HG03045 (cell line): Measurements from ENCODE around the gene SPAG16.

ENCODE experiments used
- ATAC-seq: cut with Tn5 transposase; IDR thresholded peaks from one replicate; pipeline ENCODE4 v1.9.1; 2021; ENCODE audit warnings: mild to moderate bottlenecking, moderate library complexity; ENCODE audit not compliant: unreplicated experiment

The SPAG16 gene

DNA sequence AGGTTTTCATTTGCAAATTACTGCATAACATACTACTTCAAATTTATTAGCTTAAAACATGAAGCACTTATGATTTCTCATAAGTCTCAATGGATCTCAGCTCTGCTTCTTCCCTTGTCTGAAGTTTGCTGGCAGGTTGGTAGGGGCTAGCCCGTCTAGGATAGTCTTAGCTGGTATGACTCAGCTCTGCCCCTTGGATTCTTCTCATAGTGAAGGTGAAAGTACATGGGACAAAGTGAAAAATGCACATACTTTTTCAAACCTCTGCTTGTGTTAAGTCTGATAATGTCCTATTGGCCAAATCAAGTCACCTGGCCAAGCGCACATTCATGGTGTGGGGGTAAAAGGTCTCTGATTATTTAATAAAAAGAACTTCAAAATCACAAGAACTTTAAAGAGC, 941.8 kb downstream of the SPAG16 start:
- ATAC-seq = no peak

DNA sequence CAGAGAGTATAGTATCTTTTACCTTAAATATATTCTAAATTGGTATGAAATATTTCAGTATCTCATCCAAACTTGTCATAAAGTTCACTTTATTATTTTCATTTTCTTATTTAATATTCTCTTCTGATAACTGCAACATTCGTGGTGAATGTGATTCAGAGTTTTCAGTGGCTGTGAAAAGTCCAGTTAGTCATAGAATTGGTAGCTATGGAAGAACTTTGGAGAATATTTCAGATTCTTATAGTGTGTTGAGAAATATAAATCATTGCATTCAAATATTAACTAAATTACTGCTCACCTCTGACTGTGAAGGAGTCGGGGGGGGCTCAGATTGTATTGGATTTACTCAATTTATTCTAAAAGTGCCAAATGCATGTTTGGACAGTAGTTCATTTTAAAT, 948.0 kb downstream of the SPAG16 start:
- no peak for ATAC-seq

DNA sequence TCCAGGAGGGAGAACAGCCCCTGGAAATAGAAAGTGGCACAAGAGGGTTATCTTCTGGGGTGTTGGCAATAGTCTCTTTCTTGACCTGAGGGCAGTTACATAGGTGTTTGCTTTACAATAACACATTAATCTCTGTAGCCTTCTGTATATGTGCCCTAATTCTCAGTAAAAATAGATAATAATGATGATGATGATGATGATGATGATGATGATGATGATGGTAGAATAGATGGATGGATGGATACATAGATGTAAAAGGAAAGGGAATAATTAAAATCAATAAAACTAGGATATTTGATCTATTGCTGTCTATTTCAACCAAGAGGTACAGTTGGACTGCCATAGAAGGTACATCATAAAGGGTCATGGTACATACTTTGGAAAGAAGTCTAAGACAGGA, 948.9 kb downstream of the SPAG16 start:
- no peak for ATAC-seq

DNA sequence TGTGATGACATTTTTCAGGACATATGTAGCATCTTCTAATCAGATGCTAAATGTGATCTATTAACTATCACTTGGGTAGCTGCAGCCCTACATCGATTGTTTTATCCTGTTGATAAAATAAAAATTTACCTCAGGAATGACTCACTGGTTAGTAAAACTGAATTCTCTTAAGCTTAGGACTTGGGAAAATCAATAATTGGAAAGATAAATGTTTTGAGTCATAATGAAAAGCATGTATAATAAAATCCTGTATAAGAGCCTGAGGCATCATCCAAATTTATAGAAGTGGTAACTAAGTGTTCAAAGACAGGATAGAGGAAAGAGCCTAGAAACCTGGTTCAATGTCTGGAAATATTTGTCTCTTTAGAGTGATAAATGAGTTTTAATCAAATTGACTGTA, 958.5 kb downstream of the SPAG16 start:
- ATAC-seq = no peak

DNA sequence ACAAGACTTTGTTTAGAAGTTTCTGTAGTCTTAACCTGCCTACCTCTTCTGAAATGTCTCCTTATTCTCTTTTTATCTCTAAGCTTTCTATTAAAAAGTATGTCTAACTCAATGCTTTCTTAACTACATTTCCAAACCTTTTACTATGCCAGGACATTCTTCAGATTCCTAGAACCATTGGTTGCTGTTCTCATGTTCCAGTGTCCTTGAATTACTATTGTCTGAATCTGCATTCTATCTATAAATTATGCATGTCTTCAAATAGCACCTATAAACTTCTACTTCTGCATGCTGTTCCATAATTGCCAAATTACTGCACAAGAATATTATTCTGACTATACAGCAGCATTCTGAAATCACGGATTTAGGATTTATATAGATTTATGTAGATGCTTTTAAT, 960.6 kb downstream of the SPAG16 start:
- ATAC-seq = no peak

DNA sequence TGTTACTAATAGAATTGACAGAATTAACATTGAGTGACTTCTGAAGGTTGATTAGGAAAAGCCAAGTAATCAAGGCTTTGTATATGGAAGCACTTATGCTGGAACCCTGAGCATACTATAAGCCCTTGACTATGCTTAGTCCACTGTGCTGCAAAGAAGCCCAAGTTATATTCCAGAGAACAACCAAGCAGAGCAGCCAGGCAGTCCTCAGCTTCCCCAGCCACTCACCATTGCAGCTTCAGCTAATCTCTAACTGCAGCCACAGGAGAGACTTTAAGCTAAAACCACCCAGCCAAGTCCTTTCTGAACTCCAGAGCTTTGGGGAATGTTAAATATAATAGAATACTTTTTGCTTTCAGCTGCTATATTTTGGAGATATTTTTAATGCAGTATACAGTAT, 962.2 kb downstream of the SPAG16 start:
- ATAC-seq = no peak

DNA sequence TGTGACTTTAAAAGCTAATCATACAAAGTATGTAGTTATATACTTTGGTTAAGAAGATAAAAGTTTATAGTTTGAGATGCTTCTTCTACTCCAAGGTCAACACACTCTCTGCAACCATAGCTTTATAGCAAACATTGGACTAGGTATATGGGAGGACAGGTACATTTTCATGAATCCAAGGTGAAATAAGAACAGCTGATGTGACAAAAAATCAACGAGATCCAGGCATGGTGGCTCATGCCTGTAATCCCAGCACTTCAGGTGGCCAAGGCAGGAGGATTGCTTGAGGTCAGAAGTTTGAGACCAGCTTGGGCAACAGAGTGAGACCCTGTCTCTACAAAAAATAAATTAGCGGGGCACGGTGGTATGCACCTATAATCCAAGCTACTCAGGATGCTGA, 963.3 kb downstream of the SPAG16 start:
- no peak for ATAC-seq

DNA sequence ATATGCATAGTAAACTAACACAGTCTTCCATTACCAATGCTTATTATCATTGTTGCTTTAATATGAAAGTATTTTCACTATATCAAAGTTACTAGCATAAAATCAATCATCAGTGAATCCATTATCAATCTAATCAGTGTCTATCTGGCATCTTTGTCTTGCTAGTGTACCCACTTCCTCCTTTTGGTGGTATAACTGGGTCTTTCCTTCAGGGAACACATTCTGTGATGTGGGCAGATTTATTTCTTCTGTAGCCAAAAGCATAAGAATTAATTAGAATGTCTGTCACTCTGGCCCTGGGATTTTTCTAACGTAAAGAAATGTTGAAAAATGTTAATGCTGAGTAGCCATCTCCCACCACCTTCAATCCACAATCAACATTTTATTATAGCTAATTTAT, 970.8 kb downstream of the SPAG16 start:
- ATAC-seq = no peak

DNA sequence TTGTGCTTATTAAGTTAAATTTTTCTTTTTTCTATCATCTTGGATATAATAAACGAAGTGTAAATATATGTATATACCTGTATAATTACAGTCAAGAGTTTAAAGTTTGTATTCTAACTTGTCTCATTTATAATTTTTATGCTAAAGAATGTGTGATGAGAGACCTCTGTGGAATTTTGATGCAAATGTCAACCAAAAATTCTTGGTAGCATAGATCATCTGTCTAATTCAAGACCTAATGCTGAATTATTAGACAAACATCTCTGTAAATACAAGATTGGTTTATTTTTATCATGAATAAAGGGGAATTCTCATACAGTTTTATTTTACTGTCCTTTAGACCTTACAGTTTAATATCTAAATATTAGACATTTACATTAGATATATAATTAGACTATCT, 977.4 kb downstream of the SPAG16 start:
- no peak for ATAC-seq

DNA sequence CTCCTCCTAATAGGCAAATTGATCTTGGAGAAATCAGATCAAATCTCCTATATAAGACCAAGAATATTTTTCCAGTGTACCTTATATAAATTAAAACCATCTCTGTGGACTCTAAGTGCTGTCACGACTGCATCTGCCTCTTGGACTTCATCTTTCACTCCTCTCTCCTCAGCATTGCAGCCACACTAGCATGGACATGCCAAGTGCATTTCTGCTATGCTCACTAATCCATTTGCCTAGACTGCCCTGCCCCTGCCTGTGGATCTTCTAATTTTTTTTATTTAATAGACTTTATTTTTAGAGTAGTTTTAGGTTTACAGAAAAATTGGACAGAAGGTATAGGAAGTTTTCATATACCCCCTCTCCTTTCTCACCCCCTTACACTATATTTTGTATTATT, 979.9 kb downstream of the SPAG16 start:
- ATAC-seq = no peak

DNA sequence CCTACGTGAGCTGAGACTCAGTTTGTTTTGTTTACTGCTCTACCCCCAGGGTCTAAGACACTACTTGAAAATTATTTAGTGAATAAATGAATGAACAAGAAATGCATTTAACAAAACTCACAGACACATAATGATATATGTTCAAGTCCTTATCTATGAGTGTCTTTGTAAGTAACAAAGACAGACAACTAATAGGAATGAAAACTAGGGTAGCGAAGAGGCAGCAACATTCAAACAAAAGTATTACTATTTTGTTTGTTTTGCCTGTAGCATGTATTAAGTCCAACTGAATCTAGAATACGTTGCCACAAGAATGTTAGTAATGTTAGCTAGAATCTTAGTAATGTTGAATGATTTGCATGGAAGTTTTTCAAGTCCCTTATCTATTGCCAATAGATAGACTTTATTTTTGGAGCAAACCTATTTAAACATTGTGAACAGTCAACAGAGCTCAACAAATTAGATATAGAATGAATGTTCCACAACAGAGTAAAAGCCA, 981.8 kb downstream of the SPAG16 start:
- ATAC-seq = no peak

DNA sequence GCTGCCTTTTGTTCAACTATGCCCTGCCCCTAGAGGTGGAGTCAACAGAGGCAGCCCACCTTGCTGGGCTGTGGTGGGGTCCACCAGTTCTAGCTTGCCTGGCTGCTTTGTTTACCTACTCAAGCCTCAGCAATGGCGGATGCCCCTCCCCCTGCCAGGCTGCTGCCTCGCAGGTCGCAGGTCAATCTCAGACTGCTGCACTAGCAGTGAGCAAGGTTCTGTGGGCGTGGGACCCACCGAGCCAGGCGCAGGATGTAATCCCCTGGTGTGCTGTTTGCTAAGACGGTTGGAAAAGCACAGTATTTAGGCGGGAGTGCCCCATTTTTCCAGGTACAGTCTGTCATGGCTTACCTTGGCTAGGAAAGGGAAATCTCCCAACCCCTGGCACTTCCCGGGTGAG, 993.6 kb downstream of the SPAG16 start:
- ATAC-seq = no peak

DNA sequence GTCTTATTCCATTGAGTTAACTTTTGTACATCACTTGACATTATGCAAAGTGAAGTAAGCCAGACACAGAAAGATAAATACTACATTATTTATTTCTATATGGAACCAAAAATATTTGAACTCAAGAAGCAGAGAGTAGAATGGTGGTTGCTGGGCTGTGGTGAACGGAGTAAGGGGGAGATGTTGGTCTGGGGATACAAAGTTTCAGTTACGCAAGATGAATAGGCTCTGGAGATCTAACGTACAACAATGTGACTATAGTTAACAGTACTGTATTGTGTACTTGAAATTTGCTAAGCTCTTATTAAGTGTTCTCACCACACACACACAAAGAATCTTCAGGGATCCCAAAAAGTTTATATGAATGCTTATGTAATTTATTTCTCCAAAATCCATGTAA, 1001.7 kb downstream of the SPAG16 start:
- no peak for ATAC-seq

DNA sequence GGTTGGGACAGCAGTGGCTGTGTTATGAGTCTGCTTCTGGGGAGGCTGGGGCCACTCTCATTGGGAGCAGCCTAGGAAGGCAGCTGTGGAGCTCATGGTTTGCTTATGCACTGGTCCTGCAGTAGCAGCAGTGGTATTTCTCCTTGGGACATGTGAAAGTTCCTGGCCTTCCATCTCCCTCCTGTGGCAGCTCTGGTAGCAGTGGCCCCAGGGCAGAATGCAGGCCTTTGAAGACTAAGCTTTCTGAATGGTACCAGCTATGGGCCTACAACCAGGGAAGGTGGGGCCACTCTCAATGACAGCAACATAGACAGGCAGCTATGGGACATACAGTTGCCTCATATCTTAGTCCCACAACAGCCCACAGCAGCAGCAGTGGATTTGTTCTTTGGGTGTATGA, 1009.3 kb downstream of the SPAG16 start:
- no peak for ATAC-seq

DNA sequence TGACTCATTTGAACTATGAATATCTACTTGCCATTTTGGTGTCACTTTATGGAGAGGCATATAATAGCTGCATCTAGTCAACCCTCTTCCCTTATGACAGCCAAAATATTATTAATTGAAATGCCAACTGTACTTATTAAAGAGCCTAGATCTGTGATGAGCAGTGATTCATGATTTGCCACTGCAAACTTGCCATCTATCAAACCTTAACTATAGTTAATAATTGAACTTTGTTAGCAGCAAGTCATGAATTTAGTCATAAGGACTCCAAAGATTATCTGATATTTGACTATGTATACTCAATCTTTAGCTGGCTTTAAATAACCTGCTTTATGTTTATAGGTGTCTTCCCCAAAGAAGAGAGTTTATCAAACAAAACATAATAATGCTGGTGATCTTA, 1010.2 kb downstream of the SPAG16 start:
- ATAC-seq = no peak

DNA sequence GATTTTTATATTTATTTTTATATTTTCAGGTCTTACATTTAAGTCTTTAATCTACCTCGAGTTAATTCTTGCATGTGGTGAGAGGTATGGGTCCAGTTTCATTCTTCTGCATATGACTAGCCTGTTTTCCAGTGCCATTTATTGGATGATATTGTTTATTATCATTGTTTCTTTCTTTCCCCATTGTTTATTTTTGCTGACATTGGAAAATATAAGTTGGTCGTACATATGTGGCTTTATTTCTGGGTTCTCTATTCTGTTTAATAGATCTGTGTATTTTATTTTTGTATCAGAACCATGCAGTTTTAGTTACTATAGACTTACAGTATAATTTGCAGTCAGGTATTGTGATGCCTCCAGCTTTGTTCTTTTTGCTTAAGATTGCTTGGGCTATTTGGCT, 1013.2 kb downstream of the SPAG16 start:
- ATAC-seq = no peak

DNA sequence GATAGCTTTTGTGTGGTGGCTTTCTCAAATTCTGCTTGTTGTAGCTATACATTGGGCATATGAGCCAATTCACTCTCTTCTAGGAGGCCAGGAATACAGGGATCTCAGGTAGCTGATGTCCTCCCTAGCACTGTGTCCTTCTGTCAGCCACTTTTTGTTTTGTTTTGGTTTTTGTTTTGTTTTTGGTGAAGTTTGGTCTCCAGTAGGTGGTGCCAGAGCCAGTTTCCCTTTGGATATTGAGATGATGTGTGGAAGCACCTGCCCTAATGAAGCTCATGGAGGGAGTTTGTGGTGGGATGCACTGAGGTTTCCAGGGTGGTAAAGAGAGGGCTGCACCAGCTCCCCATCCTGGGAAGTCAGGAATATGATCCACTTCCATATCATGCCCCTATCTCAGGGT, 1026.1 kb downstream of the SPAG16 start:
- no peak for ATAC-seq

DNA sequence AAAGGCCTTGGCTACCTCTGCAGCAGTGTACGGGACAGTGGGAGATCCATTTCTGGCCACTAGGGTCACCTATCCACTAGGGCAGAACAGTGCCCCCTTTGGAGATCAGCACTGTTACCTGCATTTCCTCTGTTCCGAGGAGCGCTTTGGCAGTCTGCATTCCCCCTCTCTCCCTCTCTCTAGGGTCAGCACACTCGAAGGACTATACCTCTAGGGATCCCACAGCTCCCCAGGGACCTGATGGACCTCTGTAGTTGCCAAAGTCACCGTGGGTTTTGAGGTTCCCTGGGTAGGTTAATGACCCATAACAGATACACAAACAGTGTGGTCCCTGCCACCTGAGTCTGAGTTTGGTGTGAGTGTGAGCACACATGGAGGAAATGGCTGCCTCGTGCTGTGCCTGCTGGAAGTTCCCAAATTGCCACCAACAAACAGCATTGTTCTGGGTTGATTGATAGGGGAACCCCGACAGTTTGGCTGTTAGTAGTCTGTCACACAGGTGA, 1026.8 kb downstream of the SPAG16 start:
- ATAC-seq = no peak

DNA sequence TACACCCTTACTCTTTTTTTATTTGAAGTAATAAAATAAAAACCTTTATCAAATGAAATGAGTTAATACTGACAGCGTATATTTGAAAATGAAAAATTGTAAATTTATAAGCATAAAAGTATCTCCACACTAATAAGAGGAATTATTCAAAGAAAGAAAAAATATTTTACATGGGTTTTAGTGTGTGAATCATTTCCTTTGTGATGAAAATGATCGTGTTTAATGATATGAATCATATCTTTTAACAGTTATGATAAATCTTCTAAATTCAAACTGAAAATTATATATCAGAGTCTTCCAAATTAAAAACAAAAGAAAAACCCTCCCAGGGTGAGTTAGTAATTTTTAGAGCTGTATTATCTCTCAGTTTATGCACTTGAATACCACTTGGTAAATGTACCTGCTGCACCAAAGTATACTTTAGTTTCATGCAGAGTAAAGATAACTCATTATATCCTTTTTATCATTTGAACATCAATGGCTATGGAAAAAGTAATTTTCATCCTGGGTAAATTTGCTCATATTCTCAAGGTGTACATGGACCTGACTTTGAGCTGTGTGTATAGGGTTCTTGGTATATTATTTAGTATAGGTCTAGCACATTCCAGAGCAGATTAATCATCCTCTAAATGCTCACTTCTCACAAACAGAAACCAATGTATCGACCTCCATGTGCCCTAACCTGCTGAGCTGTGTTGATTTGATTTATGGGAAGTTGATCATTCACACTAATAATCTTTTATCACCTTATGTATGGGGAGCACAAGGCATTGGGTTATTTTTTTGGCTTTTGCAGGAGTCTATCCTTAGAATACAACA, 1027.9 kb downstream of the SPAG16 start:
- ATAC-seq = no peak

DNA sequence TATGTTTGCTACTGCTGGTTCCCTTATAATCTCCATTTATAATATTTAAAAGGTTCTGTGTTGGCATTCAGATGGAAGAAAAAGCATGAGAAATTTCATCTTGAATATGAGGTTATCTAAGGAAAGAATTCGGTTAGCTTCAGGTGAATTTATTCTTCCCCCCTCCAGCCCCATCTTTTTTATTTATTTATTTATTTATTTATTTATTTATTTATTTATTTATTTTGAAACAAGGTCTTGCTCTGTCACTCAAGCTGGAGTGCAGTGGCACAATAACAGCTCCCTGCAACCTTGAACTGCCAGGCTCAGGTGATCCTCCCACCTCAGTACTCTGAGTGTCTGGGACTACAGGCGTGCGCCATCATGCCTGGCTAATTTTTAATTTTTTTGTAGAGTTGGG, 1031.1 kb downstream of the SPAG16 start:
- ATAC-seq = no peak

DNA sequence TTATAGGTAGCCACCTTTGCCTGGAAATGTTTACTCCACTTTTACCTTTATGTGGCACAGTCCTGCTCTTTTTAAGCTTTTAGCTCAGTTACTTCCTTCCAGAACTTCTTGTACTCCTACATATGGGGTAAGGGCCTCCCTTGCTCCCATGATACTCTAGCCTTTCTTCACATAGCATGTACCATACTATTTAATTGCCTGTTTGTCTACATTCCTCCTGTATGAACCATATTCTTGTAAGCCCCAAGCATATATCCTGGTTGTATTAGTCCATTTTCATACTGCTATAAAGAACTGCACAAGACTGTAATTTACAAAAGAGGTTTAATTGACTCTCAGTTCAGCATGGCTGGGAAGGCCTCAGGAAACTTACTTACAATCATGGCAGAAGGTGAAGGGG, 1035.9 kb downstream of the SPAG16 start:
- ATAC-seq = no peak

DNA sequence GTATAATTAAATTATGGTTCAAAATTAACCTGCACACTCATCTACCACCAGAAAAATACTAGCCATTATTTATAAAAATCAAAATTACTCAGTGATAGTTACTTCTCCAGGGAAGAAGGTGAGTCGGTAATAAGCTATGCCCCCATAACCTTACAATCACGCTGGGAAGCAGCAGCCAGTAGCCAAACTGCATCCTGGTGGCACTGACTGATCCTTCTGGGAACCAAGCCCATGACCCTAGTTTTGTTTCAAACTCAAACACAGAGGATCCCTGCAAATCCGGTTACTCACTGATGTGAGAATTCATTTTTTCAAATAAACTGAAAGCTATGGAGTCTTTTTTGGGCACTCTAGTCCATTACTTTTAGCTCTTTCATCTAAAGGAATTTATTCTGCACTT, 1038.4 kb downstream of the SPAG16 start:
- no peak for ATAC-seq

DNA sequence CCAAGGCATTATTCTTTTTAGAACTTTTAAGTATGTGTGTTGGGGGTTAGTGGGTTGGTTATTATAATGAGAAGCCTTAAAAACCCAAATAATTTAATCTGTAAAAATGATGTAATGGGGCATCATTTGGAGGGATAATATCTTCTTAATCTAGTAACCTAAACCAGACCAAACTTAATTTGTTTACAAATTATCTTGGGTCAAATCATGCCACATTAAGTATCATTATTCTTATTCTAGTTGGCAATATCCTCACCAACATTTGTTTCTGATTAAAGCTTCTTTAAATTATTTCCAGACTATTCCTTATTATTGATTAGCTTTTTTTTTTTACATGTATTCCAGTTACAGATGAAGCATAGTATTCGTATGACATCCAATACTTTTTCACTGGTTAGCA, 1041.1 kb downstream of the SPAG16 start:
- no peak for ATAC-seq
